ENCODE data around the gene CCDC27. TPM values are rescaled to one million over a fixed set of nuclear protein-coding genes. Genes with fewer than 3 reads are reported as not detected.

The CCDC27 gene
- total RNA-seq, 1 experiment from 2014 or later = 0.13 TPM

DNA sequence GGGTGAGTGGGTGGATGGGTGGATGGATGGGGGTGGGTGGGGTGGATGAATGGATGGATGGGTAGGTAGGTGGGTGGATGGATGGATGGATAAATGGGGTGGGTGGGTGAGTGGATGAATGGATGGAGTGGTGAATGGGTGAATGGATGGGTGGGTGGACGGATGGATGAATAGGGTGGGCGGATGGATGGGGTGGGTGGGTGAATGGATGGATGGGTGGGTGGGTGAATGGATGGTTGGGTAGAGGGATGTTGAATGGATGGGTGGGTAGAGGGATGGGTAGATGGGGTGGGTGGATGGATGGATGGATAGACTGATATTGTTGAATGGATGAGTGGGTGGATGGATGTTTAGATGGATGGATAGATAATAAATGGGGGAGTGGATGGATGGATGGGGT lies 26.9 kb upstream of the CCDC27 start (continued):
- TF ChIP-seq, protein P1, sequence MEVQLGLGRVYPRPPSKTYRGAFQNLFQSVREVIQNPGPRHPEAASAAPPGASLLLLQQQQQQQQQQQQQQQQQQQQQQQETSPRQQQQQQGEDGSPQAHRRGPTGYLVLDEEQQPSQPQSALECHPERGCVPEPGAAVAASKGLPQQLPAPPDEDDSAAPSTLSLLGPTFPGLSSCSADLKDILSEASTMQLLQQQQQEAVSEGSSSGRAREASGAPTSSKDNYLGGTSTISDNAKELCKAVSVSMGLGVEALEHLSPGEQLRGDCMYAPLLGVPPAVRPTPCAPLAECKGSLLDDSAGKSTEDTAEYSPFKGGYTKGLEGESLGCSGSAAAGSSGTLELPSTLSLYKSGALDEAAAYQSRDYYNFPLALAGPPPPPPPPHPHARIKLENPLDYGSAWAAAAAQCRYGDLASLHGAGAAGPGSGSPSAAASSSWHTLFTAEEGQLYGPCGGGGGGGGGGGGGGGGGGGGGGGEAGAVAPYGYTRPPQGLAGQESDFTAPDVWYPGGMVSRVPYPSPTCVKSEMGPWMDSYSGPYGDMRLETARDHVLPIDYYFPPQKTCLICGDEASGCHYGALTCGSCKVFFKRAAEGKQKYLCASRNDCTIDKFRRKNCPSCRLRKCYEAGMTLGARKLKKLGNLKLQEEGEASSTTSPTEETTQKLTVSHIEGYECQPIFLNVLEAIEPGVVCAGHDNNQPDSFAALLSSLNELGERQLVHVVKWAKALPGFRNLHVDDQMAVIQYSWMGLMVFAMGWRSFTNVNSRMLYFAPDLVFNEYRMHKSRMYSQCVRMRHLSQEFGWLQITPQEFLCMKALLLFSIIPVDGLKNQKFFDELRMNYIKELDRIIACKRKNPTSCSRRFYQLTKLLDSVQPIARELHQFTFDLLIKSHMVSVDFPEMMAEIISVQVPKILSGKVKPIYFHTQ (CRISPR knock-in tag; IDR thresholded peaks at IDR 0.05) = no peak
- TF ChIP-seq, protein P2, sequence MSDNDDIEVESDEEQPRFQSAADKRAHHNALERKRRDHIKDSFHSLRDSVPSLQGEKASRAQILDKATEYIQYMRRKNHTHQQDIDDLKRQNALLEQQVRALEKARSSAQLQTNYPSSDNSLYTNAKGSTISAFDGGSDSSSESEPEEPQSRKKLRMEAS (CRISPR knock-in tag; IDR thresholded peaks at IDR 0.05) = no peak
- TF ChIP-seq CBFB (CRISPR knock-in tag; IDR thresholded peaks at IDR 0.05; ENCODE audit: low read depth) (no peak), ETV6 (CRISPR knock-in tag; IDR thresholded peaks at IDR 0.05) (no peak), FOXK1 (CRISPR knock-in tag; IDR thresholded peaks at IDR 0.05) (no peak)
- TF ChIP-seq, protein P3, sequence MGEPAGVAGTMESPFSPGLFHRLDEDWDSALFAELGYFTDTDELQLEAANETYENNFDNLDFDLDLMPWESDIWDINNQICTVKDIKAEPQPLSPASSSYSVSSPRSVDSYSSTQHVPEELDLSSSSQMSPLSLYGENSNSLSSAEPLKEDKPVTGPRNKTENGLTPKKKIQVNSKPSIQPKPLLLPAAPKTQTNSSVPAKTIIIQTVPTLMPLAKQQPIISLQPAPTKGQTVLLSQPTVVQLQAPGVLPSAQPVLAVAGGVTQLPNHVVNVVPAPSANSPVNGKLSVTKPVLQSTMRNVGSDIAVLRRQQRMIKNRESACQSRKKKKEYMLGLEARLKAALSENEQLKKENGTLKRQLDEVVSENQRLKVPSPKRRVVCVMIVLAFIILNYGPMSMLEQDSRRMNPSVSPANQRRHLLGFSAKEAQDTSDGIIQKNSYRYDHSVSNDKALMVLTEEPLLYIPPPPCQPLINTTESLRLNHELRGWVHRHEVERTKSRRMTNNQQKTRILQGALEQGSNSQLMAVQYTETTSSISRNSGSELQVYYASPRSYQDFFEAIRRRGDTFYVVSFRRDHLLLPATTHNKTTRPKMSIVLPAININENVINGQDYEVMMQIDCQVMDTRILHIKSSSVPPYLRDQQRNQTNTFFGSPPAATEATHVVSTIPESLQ (CRISPR knock-in tag; IDR thresholded peaks at IDR 0.05) = no peak

DNA sequence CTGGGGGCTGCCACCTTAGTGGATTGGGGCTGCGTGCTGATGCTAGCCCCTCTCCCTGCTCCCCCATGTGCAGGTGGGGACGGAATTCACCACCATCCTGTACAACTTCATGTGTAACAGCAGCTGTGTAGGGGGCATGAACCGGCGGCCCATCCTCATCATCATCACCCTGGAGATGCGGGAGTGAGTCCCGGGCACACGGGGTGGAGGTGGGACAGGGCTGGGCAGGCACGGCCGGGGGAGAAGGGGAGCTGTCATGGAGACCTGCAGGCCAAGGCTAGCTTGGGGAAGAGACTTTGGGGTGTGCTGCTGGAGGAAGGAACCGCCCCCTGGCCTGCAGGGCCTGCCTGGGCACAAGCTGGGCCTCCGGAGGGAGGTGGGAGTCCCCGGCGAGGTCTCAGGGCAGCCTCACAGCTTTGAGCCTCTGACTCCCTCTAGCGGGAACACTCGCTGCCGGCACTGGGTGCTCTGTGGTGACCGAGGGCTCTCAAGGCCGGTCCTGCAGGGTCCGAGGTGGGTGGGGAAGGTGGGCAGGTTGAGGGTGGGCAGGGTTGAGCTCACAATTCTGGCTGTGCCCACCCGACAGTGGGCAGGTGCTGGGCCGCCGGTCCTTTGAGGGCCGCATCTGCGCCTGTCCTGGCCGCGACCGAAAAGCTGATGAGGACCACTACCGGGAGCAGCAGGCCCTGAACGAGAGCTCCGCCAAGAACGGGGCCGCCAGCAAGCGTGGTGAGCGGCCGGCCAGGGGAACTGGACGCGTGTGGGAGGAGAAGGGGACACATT lies 25.0 kb upstream of the CCDC27 start:
- peak; percentile 68 for ATAC-seq
- H3K27me3 Mint-ChIP-seq (ENCODE audit: low read depth) = peaks cover 4% of the 10 kb centered on the region; the same call in 1 of the 2 replicates
- H3K36me3 Mint-ChIP-seq = no peaks in the 10 kb centered on the region
- TF ChIP-seq, protein P4, sequence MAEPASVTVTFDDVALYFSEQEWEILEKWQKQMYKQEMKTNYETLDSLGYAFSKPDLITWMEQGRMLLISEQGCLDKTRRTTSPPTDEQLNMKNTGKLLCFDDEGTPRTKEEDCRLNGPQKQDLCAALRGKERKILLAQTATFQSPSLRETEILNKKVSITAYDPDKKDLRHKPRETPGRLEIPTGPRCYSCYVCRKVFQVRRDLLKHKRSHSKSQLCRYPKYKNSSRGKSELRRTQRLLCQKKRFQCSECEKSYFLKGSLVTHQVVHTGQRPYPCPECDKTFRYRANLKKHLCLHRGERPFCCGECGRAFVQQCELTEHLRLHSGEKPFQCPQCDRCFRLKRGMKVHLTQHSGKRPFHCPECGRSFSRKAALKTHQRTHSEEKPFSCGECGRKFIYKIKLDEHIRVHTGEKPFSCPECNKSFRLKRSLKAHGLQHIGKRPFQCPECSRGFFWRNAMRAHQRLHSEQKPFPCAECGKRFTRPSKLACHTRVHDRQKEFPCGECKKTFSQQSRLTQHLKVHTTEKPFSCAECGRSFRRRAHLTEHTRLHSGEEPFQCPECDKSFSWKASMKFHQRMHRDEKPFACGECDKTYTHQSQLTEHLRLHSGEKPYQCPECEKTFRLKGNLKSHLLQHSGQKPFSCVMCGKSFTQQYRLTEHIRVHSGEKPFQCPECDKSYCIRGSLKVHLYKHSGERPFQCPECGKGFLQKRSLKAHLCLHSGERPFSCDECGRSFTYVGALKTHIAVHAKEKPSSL (CRISPR knock-in tag; conservative IDR thresholded peaks at IDR 0.05) = no peak
- TF ChIP-seq, protein P5, sequence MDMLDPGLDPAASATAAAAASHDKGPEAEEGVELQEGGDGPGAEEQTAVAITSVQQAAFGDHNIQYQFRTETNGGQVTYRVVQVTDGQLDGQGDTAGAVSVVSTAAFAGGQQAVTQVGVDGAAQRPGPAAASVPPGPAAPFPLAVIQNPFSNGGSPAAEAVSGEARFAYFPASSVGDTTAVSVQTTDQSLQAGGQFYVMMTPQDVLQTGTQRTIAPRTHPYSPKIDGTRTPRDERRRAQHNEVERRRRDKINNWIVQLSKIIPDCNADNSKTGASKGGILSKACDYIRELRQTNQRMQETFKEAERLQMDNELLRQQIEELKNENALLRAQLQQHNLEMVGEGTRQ (CRISPR knock-in tag; IDR thresholded peaks at IDR 0.05) = no peak
- TF ChIP-seq ZNF423 (CRISPR knock-in tag; IDR thresholded peaks at IDR 0.05) = peak; percentile 46; the same call in 1 of the 2 replicates
- no peak for TF ChIP-seq RELA (CRISPR knock-in tag; IDR thresholded peaks at IDR 0.05; ENCODE audit: borderline replicate concordance)
- TF ChIP-seq, protein P1 (CRISPR knock-in tag; IDR thresholded peaks at IDR 0.05) = no peak
- TF ChIP-seq, protein P6, sequence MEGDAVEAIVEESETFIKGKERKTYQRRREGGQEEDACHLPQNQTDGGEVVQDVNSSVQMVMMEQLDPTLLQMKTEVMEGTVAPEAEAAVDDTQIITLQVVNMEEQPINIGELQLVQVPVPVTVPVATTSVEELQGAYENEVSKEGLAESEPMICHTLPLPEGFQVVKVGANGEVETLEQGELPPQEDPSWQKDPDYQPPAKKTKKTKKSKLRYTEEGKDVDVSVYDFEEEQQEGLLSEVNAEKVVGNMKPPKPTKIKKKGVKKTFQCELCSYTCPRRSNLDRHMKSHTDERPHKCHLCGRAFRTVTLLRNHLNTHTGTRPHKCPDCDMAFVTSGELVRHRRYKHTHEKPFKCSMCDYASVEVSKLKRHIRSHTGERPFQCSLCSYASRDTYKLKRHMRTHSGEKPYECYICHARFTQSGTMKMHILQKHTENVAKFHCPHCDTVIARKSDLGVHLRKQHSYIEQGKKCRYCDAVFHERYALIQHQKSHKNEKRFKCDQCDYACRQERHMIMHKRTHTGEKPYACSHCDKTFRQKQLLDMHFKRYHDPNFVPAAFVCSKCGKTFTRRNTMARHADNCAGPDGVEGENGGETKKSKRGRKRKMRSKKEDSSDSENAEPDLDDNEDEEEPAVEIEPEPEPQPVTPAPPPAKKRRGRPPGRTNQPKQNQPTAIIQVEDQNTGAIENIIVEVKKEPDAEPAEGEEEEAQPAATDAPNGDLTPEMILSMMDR (IDR thresholded peaks at IDR 0.05) = no peak
- peak; percentile 27; the same call in 1 of the 2 replicates for TF ChIP-seq FOXP1 (CRISPR knock-in tag; IDR thresholded peaks at IDR 0.05; ENCODE audit: borderline replicate concordance)
- no peak for TF ChIP-seq CREM (CRISPR knock-in tag; IDR thresholded peaks at IDR 0.05)
- H3K4me3 Mint-ChIP-seq = no peak overlapping the region
- no peak overlapping the region for H3K27ac Mint-ChIP-seq
- peak; percentile 73 for DNase-seq (ENCODE audit: low spot score)
- POLR2A ChIA-PET = interaction anchor here (0.9 to 1.2 kb wide), 2 partner anchors 32 to 76 kb away, joined by 3 read pairs; no protein-coding TSS in a partner anchor
- CTCF ChIA-PET = interaction anchor here (0.5 to 2.6 kb wide), 43 partner anchors 9 to 274 kb away, joined by 3 to 41 read pairs (median 5); no protein-coding TSS in a partner anchor
- H3K4me1 Mint-ChIP-seq = no peaks in the 10 kb centered on the region
- H3K9me3 Mint-ChIP-seq = no peaks in the 10 kb centered on the region
